GM12873 (cell line): ENCODE results near the gene ZNF557.

Experiments
- TF ChIP-seq, protein P1 (sequence below): IDR thresholded peaks from 2 replicates; pipeline ENCODE4 v1.5.1; 2012; ENCODE audit warnings: low read depth, mild to moderate bottlenecking, moderate library complexity, low read length, control low read depth; ENCODE audit not compliant: insufficient read depth; ENCODE audit errors: missing control alignments

Gene ZNF557

DNA sequence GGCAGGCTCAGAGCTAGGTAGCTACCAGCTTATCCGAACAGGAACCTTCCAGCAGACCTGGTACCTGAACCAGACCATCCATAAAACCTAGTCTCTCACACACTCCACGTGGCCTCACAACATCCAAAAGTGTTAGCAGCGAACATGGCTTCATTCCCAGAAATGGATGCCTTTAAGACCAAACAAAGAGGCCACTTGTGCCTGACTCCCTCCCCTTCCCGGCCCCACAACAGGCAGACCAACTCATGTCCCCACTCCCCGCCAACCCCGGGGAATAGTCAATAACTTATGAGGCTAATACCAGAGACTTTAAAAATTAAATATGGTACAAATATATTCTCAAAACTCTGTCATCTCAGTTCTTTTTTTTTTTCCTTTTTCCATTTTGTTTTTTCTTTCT lies 46.2 kb downstream of the ZNF557 start:
- TF ChIP-seq, protein P1, sequence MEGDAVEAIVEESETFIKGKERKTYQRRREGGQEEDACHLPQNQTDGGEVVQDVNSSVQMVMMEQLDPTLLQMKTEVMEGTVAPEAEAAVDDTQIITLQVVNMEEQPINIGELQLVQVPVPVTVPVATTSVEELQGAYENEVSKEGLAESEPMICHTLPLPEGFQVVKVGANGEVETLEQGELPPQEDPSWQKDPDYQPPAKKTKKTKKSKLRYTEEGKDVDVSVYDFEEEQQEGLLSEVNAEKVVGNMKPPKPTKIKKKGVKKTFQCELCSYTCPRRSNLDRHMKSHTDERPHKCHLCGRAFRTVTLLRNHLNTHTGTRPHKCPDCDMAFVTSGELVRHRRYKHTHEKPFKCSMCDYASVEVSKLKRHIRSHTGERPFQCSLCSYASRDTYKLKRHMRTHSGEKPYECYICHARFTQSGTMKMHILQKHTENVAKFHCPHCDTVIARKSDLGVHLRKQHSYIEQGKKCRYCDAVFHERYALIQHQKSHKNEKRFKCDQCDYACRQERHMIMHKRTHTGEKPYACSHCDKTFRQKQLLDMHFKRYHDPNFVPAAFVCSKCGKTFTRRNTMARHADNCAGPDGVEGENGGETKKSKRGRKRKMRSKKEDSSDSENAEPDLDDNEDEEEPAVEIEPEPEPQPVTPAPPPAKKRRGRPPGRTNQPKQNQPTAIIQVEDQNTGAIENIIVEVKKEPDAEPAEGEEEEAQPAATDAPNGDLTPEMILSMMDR: no peak

DNA sequence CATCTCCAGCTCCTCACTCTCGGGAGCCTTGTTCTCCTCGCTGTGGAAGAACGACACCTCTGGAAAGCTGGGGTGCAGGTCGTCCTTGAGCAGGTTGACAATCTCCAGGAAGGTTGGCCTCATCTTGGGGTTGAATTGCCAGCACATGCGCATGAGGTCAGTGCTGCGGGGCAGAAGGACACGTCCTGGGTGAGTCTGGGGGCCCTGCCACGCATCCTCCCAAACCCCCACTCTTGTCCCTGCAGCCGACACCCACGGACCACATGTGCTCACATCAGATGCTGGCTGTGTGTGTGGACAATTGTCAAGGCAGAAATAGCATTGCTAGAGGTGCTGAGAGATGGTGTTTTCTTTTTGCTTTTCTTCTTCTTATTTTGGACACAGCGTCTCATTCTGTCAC lies 47.7 kb downstream of the ZNF557 start:
- TF ChIP-seq, protein P1: no peak

DNA sequence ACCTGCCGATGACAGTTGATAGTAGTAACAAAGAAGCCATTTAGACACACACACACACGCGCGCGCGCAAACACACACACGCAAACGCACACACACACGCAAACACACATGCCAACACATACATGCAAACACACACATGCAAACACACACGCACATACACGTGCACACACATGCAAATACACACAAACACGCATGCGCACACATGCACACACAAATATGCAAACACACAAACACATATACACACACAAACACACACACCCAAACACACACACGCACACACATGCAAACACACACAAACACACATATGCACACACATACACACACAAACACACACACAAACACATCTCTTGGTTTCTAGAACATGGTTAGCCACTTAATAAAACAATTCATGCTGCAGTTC lies 50.1 kb downstream of the ZNF557 start:
- TF ChIP-seq, protein P1: no peak

DNA sequence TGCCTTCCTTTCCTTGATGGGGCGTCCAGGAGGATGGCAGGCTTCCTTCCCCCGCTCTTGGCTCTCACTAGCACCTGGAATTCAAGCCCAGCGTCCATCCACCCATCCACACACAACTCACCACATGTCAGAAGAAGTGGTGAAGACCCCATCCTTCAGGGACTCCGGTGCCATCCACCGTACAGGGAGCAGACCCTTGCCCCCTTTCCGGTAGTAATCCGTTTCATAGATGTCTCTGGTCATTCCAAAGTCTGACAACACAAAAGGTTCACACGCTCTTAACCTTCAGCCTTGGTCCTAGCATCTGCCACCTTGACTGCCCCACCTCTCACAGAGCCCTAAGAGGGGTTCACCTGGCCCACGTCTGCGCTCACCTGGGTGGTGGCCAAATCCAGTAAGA lies 51.0 kb downstream of the ZNF557 start:
- TF ChIP-seq, protein P1: no peak

DNA sequence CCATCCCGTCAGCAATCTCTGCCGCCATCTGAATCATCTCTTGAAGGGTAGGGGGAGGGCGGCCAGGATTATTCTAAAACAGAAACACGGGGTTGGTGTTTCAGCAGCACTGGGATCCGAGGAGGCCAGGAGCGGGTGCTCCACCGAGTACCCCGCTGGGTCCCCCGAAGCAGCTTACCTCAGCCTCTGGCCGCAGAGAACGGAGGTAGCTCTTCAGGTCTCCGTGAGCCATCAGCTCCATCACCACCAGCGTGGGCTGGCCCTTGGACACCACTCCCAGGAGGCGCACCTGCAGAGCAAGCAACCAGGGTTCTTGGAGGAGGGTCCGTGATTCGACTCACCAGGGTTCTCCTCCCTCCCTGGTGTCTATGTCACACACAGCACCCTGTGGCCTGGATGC lies 53.2 kb downstream of the ZNF557 start:
- TF ChIP-seq, protein P1: no peak

DNA sequence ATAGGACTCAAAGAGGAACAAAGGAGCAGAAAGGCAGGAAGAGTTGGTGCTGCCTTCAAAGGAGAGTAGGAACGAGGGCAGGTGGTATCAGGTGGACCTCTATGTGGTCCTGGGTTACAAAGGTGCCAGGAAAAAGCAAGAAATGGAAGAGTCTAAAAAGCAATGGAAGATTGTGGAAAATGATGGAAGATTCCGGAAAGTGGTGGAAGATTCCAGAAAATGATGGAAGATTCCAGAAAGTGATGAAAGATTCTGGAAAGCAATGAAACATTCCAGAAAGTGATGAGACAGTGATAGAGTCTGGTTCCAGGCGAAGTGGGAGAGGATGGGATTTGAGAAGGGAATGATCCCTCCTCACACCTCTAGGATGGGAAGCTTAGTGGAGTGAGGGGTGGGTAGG lies 55.3 kb downstream of the ZNF557 start:
- TF ChIP-seq, protein P1: no peak

DNA sequence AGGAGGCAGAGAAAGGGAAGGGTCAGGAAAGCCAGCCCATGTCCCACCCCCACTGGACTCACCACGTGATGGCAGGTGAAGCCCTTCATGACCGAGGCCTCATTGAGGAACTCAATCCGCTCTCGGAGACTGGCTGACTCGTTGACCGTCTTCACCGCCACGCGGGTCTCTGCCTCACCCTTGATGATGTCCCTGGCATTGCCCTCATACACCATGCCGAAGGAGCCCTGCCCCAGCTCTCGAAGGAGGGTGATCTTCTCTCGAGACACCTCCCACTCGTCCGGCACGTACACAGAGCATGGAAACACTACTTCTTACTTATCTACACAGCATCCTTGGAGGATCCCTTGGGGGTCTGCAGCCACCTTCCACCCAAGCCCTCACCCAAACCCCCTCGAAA lies 55.7 kb downstream of the ZNF557 start:
- TF ChIP-seq, protein P1: no peak
